Fibroblast of lung (primary cell): ENCODE measurements around the gene WDCP.

ENCODE experiments used
- CTCF ChIP-seq, 2 donors: IDR thresholded peaks in 1 of 2; conservative IDR thresholded peaks in 1 of 2; 1 replicate in 1 of 2; 2 replicates in 1 of 2; pipeline ENCODE4 v1.5.1; 2011 to 2012; ENCODE audit warnings: low read length in 2 of 2, control low read depth in 1 of 2, inconsistent platforms in 1 of 2, low read depth in 1 of 2, mild to moderate bottlenecking in 1 of 2
- EZH2 ChIP-seq: IDR thresholded peaks from 2 replicates; pipeline ENCODE4 v1.5.1; 2012; ENCODE audit warnings: low read length, control low read depth, mild to moderate bottlenecking; ENCODE audit errors: missing control alignments

GRCh38 chr2:24088821-24089359 lies 41.7 kb upstream of the WDCP start:
- TF ChIP-seq CTCF (conservative IDR thresholded peaks at IDR 0.05 in 1 of 2, IDR thresholded peaks at IDR 0.05 in 1 of 2; ENCODE audit: low read depth in 1 of 2, low read length in 2 of 2): no peak
- no peak for TF ChIP-seq EZH2
